Epithelial cell of proximal tubule (primary cell): ENCODE data around the gene EEIG1. TPM values are rescaled to one million over a fixed set of nuclear protein-coding genes. Genes with fewer than 3 reads are reported as not detected.

ENCODE experiments used
- DNase-seq: peaks from one replicate; pipeline ENCODE4 v3.0.0-alpha.2; 2011; ENCODE audit warnings: low read depth
- H3K4me3 ChIP-seq: 2 replicates; pipeline ENCODE4 v1.5.1; 2011; ENCODE audit warnings: low read depth, mild to moderate bottlenecking, low read length
- total RNA-seq: library from RNA; depleted of rRNA; stranded (reverse); fragments of >200 nt; gene quantifications from 2 replicates; pipeline ENCODE4 v1.2.3, GENCODE V29; 2015
- TF ChIP-seq, protein P1 (sequence below): conservative IDR thresholded peaks from 2 replicates; pipeline ENCODE4 v1.5.1; 2012; ENCODE audit warnings: low read depth, mild to moderate bottlenecking, low read length

Gene EEIG1
- total RNA-seq, 1 donor from 2014 or later, result 5.0 TPM

DNA sequence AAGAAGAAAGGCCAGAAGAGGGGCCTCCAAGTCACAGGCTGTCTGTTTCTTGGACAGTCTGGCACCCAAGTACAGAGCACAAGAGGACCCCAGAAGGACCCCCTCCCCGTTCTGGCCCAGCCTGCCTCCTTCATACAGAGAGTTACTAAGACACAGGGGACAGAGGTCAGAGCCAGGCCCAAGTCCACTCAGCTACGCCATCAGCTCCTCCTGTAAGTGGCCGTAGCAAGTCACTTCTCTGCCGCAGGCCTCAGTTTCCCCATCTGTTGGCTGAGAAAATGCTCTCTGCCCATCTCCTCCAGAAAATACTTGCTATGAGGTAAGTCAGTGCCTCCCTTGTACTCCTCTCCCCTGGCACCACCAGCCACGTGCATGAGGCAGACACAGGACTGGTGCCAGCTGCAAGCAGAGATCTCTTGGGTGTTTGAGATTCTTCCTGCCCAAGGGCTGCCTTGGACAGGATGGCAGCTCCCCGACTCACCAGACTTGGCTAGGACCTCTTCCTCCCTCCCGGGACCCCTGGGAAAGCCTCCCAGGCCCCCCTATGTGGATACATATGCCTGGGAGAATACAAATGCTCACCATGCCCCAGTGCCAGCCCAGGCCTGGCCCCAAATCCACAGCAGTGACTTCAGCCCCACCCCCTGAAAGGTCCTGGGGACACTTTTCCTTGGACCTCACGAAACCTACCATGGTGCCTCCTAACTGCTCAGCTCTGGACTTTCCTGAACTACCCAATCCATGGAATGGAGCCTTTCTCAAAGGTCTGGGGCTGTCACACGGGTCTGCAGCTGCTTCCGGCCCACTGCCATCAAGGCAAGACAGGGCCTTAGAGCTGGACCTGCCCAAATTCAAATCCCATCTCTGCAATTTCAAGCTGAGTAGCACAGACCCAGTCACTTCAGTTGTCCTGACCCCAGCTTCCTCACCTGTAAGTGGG is 5.1 kb downstream of the EEIG1 start:
- H3K4me3 ChIP-seq, result no peak overlapping the region
- DNase-seq, result no peak
- TF ChIP-seq, protein P1, sequence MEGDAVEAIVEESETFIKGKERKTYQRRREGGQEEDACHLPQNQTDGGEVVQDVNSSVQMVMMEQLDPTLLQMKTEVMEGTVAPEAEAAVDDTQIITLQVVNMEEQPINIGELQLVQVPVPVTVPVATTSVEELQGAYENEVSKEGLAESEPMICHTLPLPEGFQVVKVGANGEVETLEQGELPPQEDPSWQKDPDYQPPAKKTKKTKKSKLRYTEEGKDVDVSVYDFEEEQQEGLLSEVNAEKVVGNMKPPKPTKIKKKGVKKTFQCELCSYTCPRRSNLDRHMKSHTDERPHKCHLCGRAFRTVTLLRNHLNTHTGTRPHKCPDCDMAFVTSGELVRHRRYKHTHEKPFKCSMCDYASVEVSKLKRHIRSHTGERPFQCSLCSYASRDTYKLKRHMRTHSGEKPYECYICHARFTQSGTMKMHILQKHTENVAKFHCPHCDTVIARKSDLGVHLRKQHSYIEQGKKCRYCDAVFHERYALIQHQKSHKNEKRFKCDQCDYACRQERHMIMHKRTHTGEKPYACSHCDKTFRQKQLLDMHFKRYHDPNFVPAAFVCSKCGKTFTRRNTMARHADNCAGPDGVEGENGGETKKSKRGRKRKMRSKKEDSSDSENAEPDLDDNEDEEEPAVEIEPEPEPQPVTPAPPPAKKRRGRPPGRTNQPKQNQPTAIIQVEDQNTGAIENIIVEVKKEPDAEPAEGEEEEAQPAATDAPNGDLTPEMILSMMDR, result no peak

DNA sequence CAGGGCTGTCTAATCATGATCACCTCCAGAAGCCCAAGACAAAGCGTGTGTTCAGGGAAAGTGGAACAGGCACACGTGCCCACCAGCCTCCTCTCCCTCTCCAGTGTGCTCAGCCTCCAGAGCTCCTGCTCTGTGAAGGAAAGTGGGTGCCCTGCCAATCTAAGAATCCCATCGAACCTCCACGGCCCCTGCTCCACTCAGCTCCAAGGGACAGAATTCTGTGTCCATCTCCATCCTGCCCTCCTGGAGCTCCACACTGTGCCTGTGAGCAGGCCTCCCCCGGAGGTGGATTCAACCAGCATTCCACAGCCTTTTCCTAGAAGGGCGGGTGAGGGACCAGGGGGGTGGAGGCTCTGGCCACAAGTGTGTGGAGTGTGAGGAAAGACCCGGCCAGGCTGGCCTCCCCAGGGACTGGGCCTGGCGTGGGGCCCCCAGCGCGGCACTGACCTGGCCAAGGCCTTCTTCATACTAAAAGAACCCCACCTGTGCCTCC is 6.0 kb downstream of the EEIG1 start:
- no peak for DNase-seq
- TF ChIP-seq, protein P1, result no peak
- H3K4me3 ChIP-seq, result no peak overlapping the region

DNA sequence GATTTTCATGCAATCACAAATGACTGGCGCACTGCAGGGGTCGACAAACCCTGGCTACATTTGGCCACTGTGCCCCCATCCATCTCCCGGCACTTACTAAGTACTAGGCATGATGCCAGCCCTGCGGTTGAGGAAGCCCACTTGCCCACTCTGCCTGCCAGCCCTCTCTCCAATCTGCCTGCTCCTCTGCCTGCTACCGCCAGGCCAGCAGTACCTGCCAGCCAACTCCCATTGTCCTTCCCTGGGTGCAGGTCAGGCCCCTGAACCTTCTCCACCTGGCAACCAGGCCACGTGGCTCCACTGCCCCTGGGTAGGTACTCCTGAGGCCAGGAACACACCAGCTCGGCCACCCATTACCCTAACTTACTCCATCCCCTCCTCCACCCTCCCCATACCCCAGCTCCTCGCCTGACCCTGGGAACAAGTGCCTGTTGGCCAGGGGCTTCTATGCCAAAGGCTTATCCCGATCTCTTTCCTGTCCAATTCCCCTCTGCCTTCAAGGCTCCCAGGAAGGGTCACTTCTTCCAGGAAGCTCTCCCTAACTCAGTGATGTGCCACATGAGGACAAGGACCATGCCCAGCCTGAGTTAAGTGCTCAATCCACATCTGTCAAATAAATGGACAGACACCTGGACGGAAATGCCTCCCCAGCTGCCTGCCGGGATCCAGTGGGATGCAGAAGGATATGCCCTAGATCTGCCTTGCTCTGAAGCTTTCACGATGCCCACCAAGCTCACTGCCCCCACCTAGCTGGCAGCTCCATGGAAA is 6.6 kb downstream of the EEIG1 start:
- DNase-seq, result no peak
- TF ChIP-seq, protein P1, result no peak

DNA sequence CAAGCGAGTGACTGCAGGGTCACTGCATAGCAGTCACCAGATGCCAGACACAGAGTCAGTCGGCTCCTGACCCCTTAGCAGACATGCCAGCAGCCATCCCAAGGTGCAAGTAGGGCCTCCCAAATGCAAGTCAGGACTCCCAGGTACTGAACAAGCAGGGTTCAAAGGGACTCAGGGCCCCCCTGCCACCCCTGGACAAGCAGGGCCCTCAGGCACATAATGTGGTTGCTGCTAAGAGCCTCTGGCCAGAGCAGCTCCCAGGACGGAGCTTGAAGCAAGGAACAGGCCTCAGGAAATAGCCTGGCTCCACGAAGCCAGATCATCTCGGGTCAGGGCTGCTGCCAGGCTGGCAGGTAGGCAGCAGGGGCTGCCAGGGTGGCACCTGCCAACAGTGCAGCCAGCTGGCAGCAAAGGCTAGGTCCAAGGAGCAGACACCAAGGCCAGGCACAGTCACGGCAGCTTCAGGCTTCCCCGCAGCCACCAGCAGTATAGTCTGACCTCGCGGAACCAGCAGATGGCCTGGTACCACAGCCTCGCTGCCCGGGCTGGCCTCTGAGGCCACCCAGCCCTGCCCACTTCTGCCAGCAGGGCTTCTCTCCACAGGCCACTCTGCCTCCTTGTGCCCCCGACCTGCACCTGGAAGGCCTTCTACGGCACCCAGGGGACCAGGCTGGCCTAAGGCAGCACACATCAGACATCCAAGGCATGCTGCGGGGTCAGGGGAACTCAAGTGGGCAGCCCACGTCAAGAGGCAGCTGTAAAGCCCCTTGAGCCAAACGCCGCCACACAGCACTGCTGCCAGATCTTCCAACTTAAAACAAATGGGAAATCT is 7.4 kb downstream of the EEIG1 start:
- TF ChIP-seq, protein P1, result no peak
- no peak for DNase-seq
- no peak overlapping the region for H3K4me3 ChIP-seq

More for the DNA sequence above, 6.6 kb downstream of the EEIG1 start:
- H3K4me3 ChIP-seq, result no peak overlapping the region

DNA sequence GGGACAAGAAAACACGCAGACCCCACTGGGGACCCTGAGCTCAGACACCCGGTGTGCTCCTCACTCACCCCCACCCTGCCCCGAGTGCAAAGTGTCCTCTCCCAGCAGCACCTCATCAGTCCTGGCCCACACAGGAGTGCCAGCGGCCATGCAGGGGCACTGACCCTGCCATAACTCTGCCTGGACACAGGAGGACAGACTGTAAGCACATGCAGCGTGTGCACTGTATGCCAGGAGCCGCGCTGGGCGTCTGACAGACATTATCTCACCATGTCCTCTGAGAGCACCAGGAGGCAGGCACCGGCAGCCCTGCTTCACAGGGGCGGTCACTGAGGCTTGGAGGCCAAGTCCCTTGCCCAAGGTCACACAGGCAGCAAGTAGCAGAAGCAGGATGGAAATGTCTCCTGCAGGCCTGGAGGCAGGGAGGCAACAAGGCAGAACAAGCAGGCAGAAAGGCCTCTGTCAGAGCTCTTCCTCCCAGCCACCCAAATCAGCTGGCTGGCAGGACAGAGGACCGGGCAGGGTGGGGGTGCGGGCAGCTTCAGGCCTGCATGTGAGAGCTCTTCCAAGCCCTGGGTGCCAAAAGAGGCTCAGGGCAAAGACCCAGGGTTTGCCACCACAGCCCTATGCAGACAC is 8.4 kb downstream of the EEIG1 start:
- no peak overlapping the region for H3K4me3 ChIP-seq
- TF ChIP-seq, protein P1, result no peak
- no peak for DNase-seq
